Measurements from ENCODE around the gene KLHL34. TPM values are rescaled to one million over a fixed set of nuclear protein-coding genes. Genes with fewer than 3 reads are reported as not detected.

KLHL34 gene
- total and polyA plus RNA-seq, 2 of the 13 experiments (the other 11 are each of a cell fraction or from before 2014, with no cell fraction given), result not detected

DNA sequence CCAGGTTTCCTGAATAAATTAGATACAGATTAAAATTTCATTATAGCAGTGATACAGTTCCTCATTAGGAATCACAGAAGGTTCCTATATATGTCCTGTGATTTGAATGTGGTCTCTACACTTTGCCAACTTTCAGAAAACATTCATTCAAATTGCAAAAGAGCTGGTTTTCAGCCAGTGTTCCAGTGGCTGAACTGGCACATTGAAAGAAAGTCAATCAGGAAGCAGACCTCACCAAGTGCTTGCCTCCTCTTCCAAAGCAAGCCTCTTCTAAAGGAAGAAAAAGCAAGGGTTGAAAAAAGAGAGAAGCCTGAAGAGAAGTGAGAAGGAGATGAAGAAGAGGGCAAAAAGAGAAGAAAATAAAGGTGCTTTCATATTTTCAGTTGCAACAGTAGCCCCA is 12.7 kb downstream of the KLHL34 start:
- H3K4me3 ChIP-seq (replicated peaks in 1 of 3; ENCODE audit: insufficient read depth in 1 of 3, low read depth in 2 of 3, low read length in 3 of 3), result no peak overlapping the region
- H4K20me1 ChIP-seq (ENCODE audit: insufficient read depth, low read length), result no peaks in the 10 kb centered on the region
- DNase-seq (ENCODE audit: low spot score) (no peak), FAIRE-seq (no peak), ATAC-seq (no peak)
- H3K27me3 ChIP-seq (ENCODE audit: control insufficient read depth in 1 of 2, insufficient read depth in 2 of 2, low read length in 2 of 2), result no peaks in the 10 kb centered on the region
- no TSS peak for BruUV-seq (replicated peaks)
- no peak overlapping the region for H3K27ac ChIP-seq (ENCODE audit: extremely low read length, insufficient read depth, low read length)
- TF ChIP-seq KMT2A (CRISPR knock-in tag; IDR thresholded peaks at IDR 0.05) (no peak), NFRKB (IDR thresholded peaks at IDR 0.05) (no peak)
- TF ChIP-seq, protein P1, sequence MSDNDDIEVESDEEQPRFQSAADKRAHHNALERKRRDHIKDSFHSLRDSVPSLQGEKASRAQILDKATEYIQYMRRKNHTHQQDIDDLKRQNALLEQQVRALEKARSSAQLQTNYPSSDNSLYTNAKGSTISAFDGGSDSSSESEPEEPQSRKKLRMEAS (IDR thresholded peaks at IDR 0.05), result no peak
- intact Hi-C loops (cut with micrococcal nuclease; ENCODE audit: unreplicated experiment), result no loop called here
- no peak overlapping the region for H3K4me2 ChIP-seq (ENCODE audit: low read depth, low read length)
- H3K9ac ChIP-seq (ENCODE audit: insufficient read depth, low read depth, low read length), result no peak overlapping the region
- no peaks in the 10 kb centered on the region for H3K4me1 ChIP-seq (ENCODE audit: insufficient read depth, low read length)
- no peaks in the 10 kb centered on the region for H3K9me3 ChIP-seq (ENCODE audit: low read length)
- ChIA-PET CTCF (ENCODE audit: low intra/inter-chr PET ratio, low total read pairs) (no interaction called here), POLR2A (no interaction called here)
- no peaks in the 10 kb centered on the region for H3K79me2 ChIP-seq (ENCODE audit: insufficient read depth, low read length)
- no peaks in the 10 kb centered on the region for H3K36me3 ChIP-seq (replicated peaks in 1 of 2; ENCODE audit: control insufficient read depth in 1 of 2, insufficient read depth in 2 of 2, low read length in 2 of 2)
- no peak overlapping the region for H2AFZ ChIP-seq (ENCODE audit: low read length)
- in situ Hi-C loops (cut with HindIII; ENCODE audit: extremely low pct_ligation_motif_present, low pct_unique_long_range_greater_than_20kb), result no loop called here

DNA sequence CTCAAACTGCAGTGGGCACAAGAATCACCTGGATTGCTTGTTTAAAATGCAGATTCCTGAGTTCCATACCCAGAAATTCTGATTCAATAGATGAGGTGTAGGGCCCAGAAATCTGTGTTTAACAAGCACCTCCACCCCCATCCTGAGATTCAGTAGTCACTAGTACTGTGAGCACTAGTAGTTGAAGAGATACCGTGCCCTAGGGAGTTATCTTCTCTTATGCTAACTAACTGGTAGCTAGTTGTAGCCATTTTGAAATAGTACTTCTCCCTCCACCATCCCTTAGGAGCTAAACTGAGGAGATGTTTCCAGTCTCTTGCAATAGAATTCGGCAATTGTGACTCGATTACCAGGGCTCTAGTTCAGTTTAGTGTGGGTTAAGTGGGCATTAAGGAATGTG is 18.4 kb downstream of the KLHL34 start:
- no peak for TF ChIP-seq TBL1XR1 (IDR thresholded peaks at IDR 0.05; ENCODE audit: borderline replicate concordance, low read length, partially characterized antibody)
- no peak for TF ChIP-seq MTA1 (CRISPR knock-in tag; IDR thresholded peaks at IDR 0.05; ENCODE audit: borderline replicate concordance)
- TF ChIP-seq, protein P2, sequence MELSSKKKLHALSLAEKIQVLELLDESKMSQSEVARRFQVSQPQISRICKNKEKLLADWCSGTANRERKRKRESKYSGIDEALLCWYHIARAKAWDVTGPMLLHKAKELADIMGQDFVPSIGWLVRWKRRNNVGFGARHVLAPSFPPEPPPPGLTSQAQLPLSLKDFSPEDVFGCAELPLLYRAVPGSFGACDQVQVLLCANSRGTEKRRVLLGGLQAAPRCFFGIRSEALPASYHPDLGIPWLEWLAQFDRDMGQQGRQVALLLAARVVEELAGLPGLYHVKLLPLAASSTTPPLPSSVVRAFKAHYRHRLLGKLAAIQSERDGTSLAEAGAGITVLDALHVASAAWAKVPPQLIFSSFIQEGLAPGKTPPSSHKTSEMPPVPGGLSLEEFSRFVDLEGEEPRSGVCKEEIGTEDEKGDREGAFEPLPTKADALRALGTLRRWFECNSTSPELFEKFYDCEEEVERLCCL (CRISPR knock-in tag; IDR thresholded peaks at IDR 0.05; ENCODE audit: borderline replicate concordance), result no peak
- TF ChIP-seq ZNF460 (CRISPR knock-in tag; IDR thresholded peaks at IDR 0.05; ENCODE audit: borderline replicate concordance), result no peak
- TF ChIP-seq, protein P3, sequence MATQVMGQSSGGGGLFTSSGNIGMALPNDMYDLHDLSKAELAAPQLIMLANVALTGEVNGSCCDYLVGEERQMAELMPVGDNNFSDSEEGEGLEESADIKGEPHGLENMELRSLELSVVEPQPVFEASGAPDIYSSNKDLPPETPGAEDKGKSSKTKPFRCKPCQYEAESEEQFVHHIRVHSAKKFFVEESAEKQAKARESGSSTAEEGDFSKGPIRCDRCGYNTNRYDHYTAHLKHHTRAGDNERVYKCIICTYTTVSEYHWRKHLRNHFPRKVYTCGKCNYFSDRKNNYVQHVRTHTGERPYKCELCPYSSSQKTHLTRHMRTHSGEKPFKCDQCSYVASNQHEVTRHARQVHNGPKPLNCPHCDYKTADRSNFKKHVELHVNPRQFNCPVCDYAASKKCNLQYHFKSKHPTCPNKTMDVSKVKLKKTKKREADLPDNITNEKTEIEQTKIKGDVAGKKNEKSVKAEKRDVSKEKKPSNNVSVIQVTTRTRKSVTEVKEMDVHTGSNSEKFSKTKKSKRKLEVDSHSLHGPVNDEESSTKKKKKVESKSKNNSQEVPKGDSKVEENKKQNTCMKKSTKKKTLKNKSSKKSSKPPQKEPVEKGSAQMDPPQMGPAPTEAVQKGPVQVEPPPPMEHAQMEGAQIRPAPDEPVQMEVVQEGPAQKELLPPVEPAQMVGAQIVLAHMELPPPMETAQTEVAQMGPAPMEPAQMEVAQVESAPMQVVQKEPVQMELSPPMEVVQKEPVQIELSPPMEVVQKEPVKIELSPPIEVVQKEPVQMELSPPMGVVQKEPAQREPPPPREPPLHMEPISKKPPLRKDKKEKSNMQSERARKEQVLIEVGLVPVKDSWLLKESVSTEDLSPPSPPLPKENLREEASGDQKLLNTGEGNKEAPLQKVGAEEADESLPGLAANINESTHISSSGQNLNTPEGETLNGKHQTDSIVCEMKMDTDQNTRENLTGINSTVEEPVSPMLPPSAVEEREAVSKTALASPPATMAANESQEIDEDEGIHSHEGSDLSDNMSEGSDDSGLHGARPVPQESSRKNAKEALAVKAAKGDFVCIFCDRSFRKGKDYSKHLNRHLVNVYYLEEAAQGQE (IDR thresholded peaks at IDR 0.05; ENCODE audit: borderline replicate concordance in 1 of 2, low read depth in 1 of 2, low read length in 2 of 2), result no peak
- no peak for TF ChIP-seq HIVEP1 (CRISPR knock-in tag; IDR thresholded peaks at IDR 0.05)
- TF ChIP-seq PCBP1 (IDR thresholded peaks at IDR 0.05; ENCODE audit: borderline replicate concordance, low read depth, low read length), result no peak
- TF ChIP-seq KLF11 (CRISPR knock-in tag; IDR thresholded peaks at IDR 0.05), result no peak
- TF ChIP-seq SUZ12 (IDR thresholded peaks at IDR 0.05; ENCODE audit: low read depth, low read length), result no peak
- no peak for TF ChIP-seq ZNF207 (IDR thresholded peaks at IDR 0.05; ENCODE audit: borderline replicate concordance)
- 0% methylated on average over 2 of the region's 3 CpGs for WGBS (ENCODE audit: low lambda C conversion rate)
- no TSS peak for BruUV-seq (replicated peaks)
- H3K79me2 ChIP-seq (ENCODE audit: insufficient read depth, low read length), result no peaks in the 10 kb centered on the region
- no peak overlapping the region for H3K27ac ChIP-seq (ENCODE audit: extremely low read length, insufficient read depth, low read length)
- H3K36me3 ChIP-seq (replicated peaks in 1 of 2; ENCODE audit: control insufficient read depth in 1 of 2, insufficient read depth in 2 of 2, low read length in 2 of 2), result no peaks in the 10 kb centered on the region
- POLR2A ChIA-PET, result no interaction called here
- no peaks in the 10 kb centered on the region for H3K4me1 ChIP-seq (ENCODE audit: insufficient read depth, low read length)
- FAIRE-seq, result no peak
- H2AFZ ChIP-seq (ENCODE audit: low read length), result no peak overlapping the region
- H3K9me3 ChIP-seq (ENCODE audit: low read length), result no peaks in the 10 kb centered on the region
- intact Hi-C loops (cut with micrococcal nuclease; ENCODE audit: unreplicated experiment) (no loop called here), in situ Hi-C loops (cut with HindIII; ENCODE audit: extremely low pct_ligation_motif_present, low pct_unique_long_range_greater_than_20kb) (no loop called here)
- H3K27me3 ChIP-seq (ENCODE audit: control insufficient read depth in 1 of 2, insufficient read depth in 2 of 2, low read length in 2 of 2), result no peaks in the 10 kb centered on the region
- no peak for ATAC-seq
- H4K20me1 ChIP-seq (ENCODE audit: insufficient read depth, low read length), result no peaks in the 10 kb centered on the region
- DNase-seq (ENCODE audit: low spot score), result no peak
- no peak overlapping the region for H3K9ac ChIP-seq (ENCODE audit: insufficient read depth, low read depth, low read length)
- no peak overlapping the region for H3K4me2 ChIP-seq (ENCODE audit: low read depth, low read length)
- no peak overlapping the region for H3K4me3 ChIP-seq (replicated peaks in 1 of 3; ENCODE audit: insufficient read depth in 1 of 3, low read depth in 2 of 3, low read length in 3 of 3)
- CTCF ChIA-PET (ENCODE audit: low intra/inter-chr PET ratio, low total read pairs), result no interaction called here

All from HepG2 (cell line).